Breast epithelium (tissue), 3 donors: ENCODE measurements around the gene CFAP53.

ENCODE experiments used
- POLR2A ChIP-seq: fragments of 450-650 bp; IDR thresholded peaks from one replicate; pipeline ENCODE4 v1.6.1; 2016; ENCODE audit warnings: antibody characterized with exemption, mild to moderate bottlenecking, moderate library complexity
- POLR2AphosphoS5 ChIP-seq, 3 donors: sonication (generic); formaldehyde crosslinking; IDR thresholded peaks; one replicate each; pipeline ENCODE4 v1.6.1; 2017; ENCODE audit warnings: antibody characterized with exemption in 3 of 3
- TF ChIP-seq, protein P1 (sequence below), 3 donors: fragments of 450-650 bp; IDR thresholded peaks; one replicate each; pipeline ENCODE4 v1.5.1; 2016 to 2017; ENCODE audit warnings: antibody characterized with exemption in 3 of 3, mild to moderate bottlenecking in 3 of 3, moderate library complexity in 3 of 3

GRCh38 chr18:50289108-50289443 is 22.8 kb upstream of the CFAP53 start:
- TF ChIP-seq, protein P1, sequence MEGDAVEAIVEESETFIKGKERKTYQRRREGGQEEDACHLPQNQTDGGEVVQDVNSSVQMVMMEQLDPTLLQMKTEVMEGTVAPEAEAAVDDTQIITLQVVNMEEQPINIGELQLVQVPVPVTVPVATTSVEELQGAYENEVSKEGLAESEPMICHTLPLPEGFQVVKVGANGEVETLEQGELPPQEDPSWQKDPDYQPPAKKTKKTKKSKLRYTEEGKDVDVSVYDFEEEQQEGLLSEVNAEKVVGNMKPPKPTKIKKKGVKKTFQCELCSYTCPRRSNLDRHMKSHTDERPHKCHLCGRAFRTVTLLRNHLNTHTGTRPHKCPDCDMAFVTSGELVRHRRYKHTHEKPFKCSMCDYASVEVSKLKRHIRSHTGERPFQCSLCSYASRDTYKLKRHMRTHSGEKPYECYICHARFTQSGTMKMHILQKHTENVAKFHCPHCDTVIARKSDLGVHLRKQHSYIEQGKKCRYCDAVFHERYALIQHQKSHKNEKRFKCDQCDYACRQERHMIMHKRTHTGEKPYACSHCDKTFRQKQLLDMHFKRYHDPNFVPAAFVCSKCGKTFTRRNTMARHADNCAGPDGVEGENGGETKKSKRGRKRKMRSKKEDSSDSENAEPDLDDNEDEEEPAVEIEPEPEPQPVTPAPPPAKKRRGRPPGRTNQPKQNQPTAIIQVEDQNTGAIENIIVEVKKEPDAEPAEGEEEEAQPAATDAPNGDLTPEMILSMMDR (IDR thresholded peaks at IDR 0.05), result no peak
- TF ChIP-seq POLR2AphosphoS5 (IDR thresholded peaks at IDR 0.05) (no peak), POLR2A (no peak)
